Activated CD4-positive, alpha-beta T cell treated with anti-CD3 and anti-CD28 coated beads, Interleukin-2, amount 10 ng/mL, durations not matched to agents 7 days and 5 days (primary cell): ENCODE measurements around the gene COL5A1. TPM values are rescaled to one million over a fixed set of nuclear protein-coding genes. Genes with fewer than 3 reads are reported as not detected.

Experiments
- CTCF ChIA-PET: fragments of 350-600 bp; sonication (Branson Sonifier 250); formaldehyde crosslinking; loops from one replicate; lab custom pipeline; 2021; ENCODE audit warnings: antibody characterized with exemption; lab: Charles Lee
- POLR2A ChIA-PET: fragments of 350-600 bp; sonication (Branson Sonifier 250); formaldehyde crosslinking; loops from one replicate; lab custom pipeline; 2021; ENCODE audit warnings: antibody characterized with exemption; lab: Charles Lee
- DNase-seq: peaks from one replicate; pipeline ENCODE4 v3.0.0-alpha.2; 2020
- H3K27ac Mint-ChIP-seq: one replicate; pipeline ENCODE4 v1.8.0; 2021; ENCODE audit warnings: mild to moderate bottlenecking, moderate library complexity, mixed read lengths
- H3K27me3 Mint-ChIP-seq: one replicate; pipeline ENCODE4 v1.8.0; 2021; ENCODE audit warnings: mixed read lengths
- H3K36me3 Mint-ChIP-seq: one replicate; pipeline ENCODE4 v1.8.0; 2021; ENCODE audit warnings: low read depth, mixed read lengths
- H3K4me1 Mint-ChIP-seq: one replicate; pipeline ENCODE4 v1.8.0; 2021; ENCODE audit warnings: mixed read lengths
- H3K4me3 Mint-ChIP-seq: one replicate; pipeline ENCODE4 v1.8.0; 2021; ENCODE audit warnings: mild to moderate bottlenecking, moderate library complexity, mixed read lengths
- H3K9me3 Mint-ChIP-seq: one replicate; pipeline ENCODE4 v1.8.0; 2021; ENCODE audit warnings: mixed read lengths
- total RNA-seq, 2 experiments: library from RNA; stranded (reverse); gene quantifications; one replicate each; pipeline ENCODE4 v1.2.3, GENCODE V29; 2021

Gene COL5A1
- total RNA-seq, 2 experiments from 2014 or later: 0.15 to 0.30 TPM

GRCh38 chr9:134879664-134880483 lies 238.3 kb downstream of the COL5A1 start:
- H3K4me1 Mint-ChIP-seq: no peaks in the 10 kb centered on the region
- H3K36me3 Mint-ChIP-seq: no peaks in the 10 kb centered on the region
- no peak overlapping the region for H3K27ac Mint-ChIP-seq
- H3K4me3 Mint-ChIP-seq: no peak overlapping the region
- H3K27me3 Mint-ChIP-seq: peaks cover 6% of the 10 kb centered on the region
- DNase-seq: no peak
- H3K9me3 Mint-ChIP-seq: no peaks in the 10 kb centered on the region
- CTCF ChIA-PET: no interaction called here
- POLR2A ChIA-PET: no interaction called here

- Mint-ChIP-seq H3K9me3 (no peaks in the 10 kb centered on the region), H3K27me3 (peaks cover 4% of the 10 kb centered on the region), H3K4me1 (no peaks in the 10 kb centered on the region), H3K27ac (no peak within 1 kb of the TSS), H3K4me3 (no peak within 1 kb of the TSS), H3K36me3 (no peaks in the 10 kb centered on the region)
- CTCF ChIA-PET: no interaction called here
- no peak for DNase-seq
- POLR2A ChIA-PET: no interaction called here
These were observed 239.1 kb downstream of the COL5A1 start, which contains the start of gene FCN2 for GRCh38 chr9:134880484-134881312. Gene FCN2, plus strand, starts transcription at chr9:134880810. Its CDS starts 12 bp downstream, at chr9:134880822.

GRCh38 chr9:134881313-134881670 lies 239.7 kb downstream of the COL5A1 start:
- CTCF ChIA-PET: no interaction called here
- DNase-seq: no peak
- Mint-ChIP-seq H3K36me3 (no peaks in the 10 kb centered on the region), H3K4me3 (no peak overlapping the region), H3K4me1 (no peaks in the 10 kb centered on the region), H3K27me3 (peaks cover 2% of the 10 kb centered on the region), H3K27ac (no peak overlapping the region), H3K9me3 (no peaks in the 10 kb centered on the region)
- POLR2A ChIA-PET: no interaction called here

GRCh38 chr9:134882204-134882785 lies 240.7 kb downstream of the COL5A1 start:
- DNase-seq: no peak
- POLR2A ChIA-PET: no interaction called here
- CTCF ChIA-PET: no interaction called here
- no peak overlapping the region for H3K4me3 Mint-ChIP-seq
- H3K27me3 Mint-ChIP-seq: no peaks in the 10 kb centered on the region
- no peaks in the 10 kb centered on the region for H3K9me3 Mint-ChIP-seq
- no peaks in the 10 kb centered on the region for H3K4me1 Mint-ChIP-seq
- no peaks in the 10 kb centered on the region for H3K36me3 Mint-ChIP-seq
- H3K27ac Mint-ChIP-seq: no peak overlapping the region

- ChIA-PET CTCF (no interaction called here), POLR2A (no interaction called here)
- no peak for DNase-seq
- Mint-ChIP-seq H3K36me3 (no peaks in the 10 kb centered on the region), H3K27me3 (peaks cover 2% of the 10 kb centered on the region), H3K4me3 (no peak overlapping the region), H3K27ac (no peak overlapping the region), H3K4me1 (no peaks in the 10 kb centered on the region), H3K9me3 (no peaks in the 10 kb centered on the region)
These were observed 241.6 kb downstream of the COL5A1 start for GRCh38 chr9:134883040-134883782.

GRCh38 chr9:134884492-134884891 lies 242.9 kb downstream of the COL5A1 start:
- no peak overlapping the region for H3K27ac Mint-ChIP-seq
- ChIA-PET CTCF (no interaction called here), POLR2A (no interaction called here)
- no peaks in the 10 kb centered on the region for H3K4me1 Mint-ChIP-seq
- no peak for DNase-seq
- no peaks in the 10 kb centered on the region for H3K36me3 Mint-ChIP-seq
- peaks cover 2% of the 10 kb centered on the region for H3K27me3 Mint-ChIP-seq
- no peak overlapping the region for H3K4me3 Mint-ChIP-seq
- no peaks in the 10 kb centered on the region for H3K9me3 Mint-ChIP-seq

GRCh38 chr9:134885001-134885678 lies 243.5 kb downstream of the COL5A1 start:
- Mint-ChIP-seq H3K4me1 (no peaks in the 10 kb centered on the region), H3K4me3 (no peak overlapping the region), H3K9me3 (no peaks in the 10 kb centered on the region), H3K27ac (no peak overlapping the region), H3K27me3 (peaks cover 2% of the 10 kb centered on the region), H3K36me3 (no peaks in the 10 kb centered on the region)
- CTCF ChIA-PET: no interaction called here
- no peak for DNase-seq
- POLR2A ChIA-PET: no interaction called here

- DNase-seq: no peak
- no peaks in the 10 kb centered on the region for H3K36me3 Mint-ChIP-seq
- CTCF ChIA-PET: no interaction called here
These were observed 244.2 kb downstream of the COL5A1 start for GRCh38 chr9:134885679-134886412.

GRCh38 chr9:134886413-134886913 lies 244.9 kb downstream of the COL5A1 start:
- H3K4me1 Mint-ChIP-seq: no peaks in the 10 kb centered on the region
- DNase-seq: no peak
- H3K9me3 Mint-ChIP-seq: no peaks in the 10 kb centered on the region
- H3K27me3 Mint-ChIP-seq: peaks cover 2% of the 10 kb centered on the region
- H3K4me3 Mint-ChIP-seq: no peak overlapping the region
- H3K36me3 Mint-ChIP-seq: no peaks in the 10 kb centered on the region
- no peak overlapping the region for H3K27ac Mint-ChIP-seq
- CTCF ChIA-PET: no interaction called here
- POLR2A ChIA-PET: no interaction called here

More at GRCh38 chr9:134885679-134886412, 244.2 kb downstream of the COL5A1 start:
- H3K4me1 Mint-ChIP-seq: no peaks in the 10 kb centered on the region
- H3K4me3 Mint-ChIP-seq: no peak overlapping the region
- peaks cover 2% of the 10 kb centered on the region for H3K27me3 Mint-ChIP-seq
- H3K27ac Mint-ChIP-seq: no peak overlapping the region
- H3K9me3 Mint-ChIP-seq: no peaks in the 10 kb centered on the region
- POLR2A ChIA-PET: no interaction called here

GRCh38 chr9:134887219-134887618 lies 245.6 kb downstream of the COL5A1 start:
- DNase-seq: no peak
- H3K9me3 Mint-ChIP-seq: no peaks in the 10 kb centered on the region
- peaks cover 2% of the 10 kb centered on the region for H3K27me3 Mint-ChIP-seq
- H3K27ac Mint-ChIP-seq: no peak overlapping the region
- H3K4me1 Mint-ChIP-seq: no peaks in the 10 kb centered on the region
- H3K36me3 Mint-ChIP-seq: no peaks in the 10 kb centered on the region
- H3K4me3 Mint-ChIP-seq: no peak overlapping the region
- ChIA-PET POLR2A (no interaction called here), CTCF (no interaction called here)

- Mint-ChIP-seq H3K27me3 (peaks cover 2% of the 10 kb centered on the region), H3K36me3 (no peaks in the 10 kb centered on the region), H3K9me3 (no peaks in the 10 kb centered on the region), H3K4me3 (no peak overlapping the region), H3K4me1 (no peaks in the 10 kb centered on the region), H3K27ac (no peak overlapping the region)
- no peak for DNase-seq
- CTCF ChIA-PET: interaction anchor here (1.4 kb wide), 1 partner anchor 10 kb away, joined by 3 read pairs; no protein-coding TSS in a partner anchor
- POLR2A ChIA-PET: no interaction called here
These were observed 246.3 kb downstream of the COL5A1 start for GRCh38 chr9:134887686-134888602.
